C4-2B (cell line): ENCODE results near the gene DGKG.

Source experiments
- H3K27ac ChIP-seq: fragments of 450-650 bp; 2 replicates; pipeline ENCODE4 v1.5.1; 2017
- CTCF ChIP-seq: fragments of 450-650 bp; conservative IDR thresholded peaks from 2 replicates; pipeline ENCODE4 v1.5.1; 2017; ENCODE audit warnings: mild to moderate bottlenecking
- ZFX ChIP-seq: fragments of 450-650 bp; IDR thresholded peaks from 2 replicates; pipeline ENCODE4 v1.6.1; 2017

The DGKG gene

DNA sequence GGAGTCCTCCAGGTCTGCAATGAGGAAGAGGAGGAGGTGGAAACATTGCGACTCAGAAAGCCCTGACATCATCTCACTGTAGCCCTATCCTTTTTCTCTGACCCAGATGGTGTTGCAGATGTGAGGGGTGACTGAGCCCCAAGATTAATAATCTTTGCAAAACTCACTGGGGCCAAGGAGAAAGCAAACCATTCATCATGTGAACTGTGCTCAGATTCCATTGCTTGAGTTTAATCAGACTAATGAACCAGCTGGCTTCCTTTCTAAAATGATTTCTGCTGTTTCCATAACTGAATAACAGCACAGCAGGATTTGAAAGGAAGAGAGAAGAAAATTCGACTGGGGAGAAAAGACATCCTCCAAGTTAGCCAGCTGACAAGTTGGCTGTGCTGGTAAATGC lies 13.4 kb upstream of the DGKG start:
- TF ChIP-seq CTCF = no peak
- TF ChIP-seq ZFX = no peak
- H3K27ac ChIP-seq = no peak overlapping the region

GRCh38 chr3:186374376-186374775 lies 12.3 kb upstream of the DGKG start:
- H3K27ac ChIP-seq = no peak overlapping the region
- no peak for TF ChIP-seq ZFX
- TF ChIP-seq CTCF = no peak

- H3K27ac ChIP-seq = no peak overlapping the region
- TF ChIP-seq CTCF (no peak), ZFX (no peak)
Measured at GRCh38 chr3:186369217-186369616, 7.2 kb upstream of the DGKG start.

DNA sequence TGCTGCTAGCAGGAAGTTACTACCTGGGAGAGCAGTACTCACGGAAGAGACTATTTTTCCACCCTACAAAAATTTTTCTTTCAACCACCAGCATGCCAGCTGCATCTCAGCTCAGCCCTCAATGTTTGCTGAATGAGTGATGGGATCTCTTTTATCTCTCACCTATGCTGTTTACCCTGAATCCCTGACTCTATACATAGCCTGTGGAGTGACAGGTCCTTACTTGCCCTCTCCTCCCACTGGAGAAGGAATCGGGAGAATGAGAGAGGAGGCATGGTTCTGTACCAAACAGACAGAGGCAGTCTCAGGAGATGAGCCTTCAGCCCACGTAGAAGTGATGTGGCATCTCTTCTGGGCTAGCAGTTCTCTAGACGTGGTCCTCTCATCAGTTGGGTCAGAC lies 6.7 kb upstream of the DGKG start:
- TF ChIP-seq ZFX (no peak), CTCF (no peak)
- no peak overlapping the region for H3K27ac ChIP-seq

DNA sequence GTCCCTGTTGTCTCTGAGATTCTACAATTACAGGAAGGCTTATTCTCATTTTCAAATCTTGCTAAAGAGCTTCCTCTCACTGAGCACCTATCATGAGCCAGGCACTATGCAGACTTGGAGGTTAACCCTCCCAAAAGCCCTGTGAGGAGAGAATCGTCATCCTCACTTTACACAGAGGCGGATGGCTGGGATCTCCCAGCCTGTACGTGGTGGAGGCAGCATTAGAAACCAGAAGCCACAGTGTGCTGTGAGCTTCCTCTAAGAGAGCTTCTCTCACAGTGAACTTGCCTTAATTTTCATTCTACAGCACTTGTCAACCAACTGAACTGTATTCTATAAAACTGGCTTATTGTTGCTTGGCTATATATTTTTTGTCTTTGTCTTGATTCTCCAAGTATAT lies 6.1 kb upstream of the DGKG start:
- TF ChIP-seq ZFX = no peak
- no peak for TF ChIP-seq CTCF
- H3K27ac ChIP-seq = no peak overlapping the region

- no peak for TF ChIP-seq CTCF
- TF ChIP-seq ZFX = no peak
- H3K27ac ChIP-seq = no peak overlapping the region
Measured at GRCh38 chr3:186367631-186368030, 5.6 kb upstream of the DGKG start.

GRCh38 chr3:186366206-186366605 lies 4.2 kb upstream of the DGKG start:
- TF ChIP-seq ZFX = no peak
- no peak for TF ChIP-seq CTCF
- H3K27ac ChIP-seq = no peak overlapping the region
